ENCODE results near the gene SASH1. TPM values are rescaled to one million over a fixed set of nuclear protein-coding genes. Genes with fewer than 3 reads are reported as not detected.

Gene SASH1
- total and polyA plus RNA-seq, 2 donors (not counting 3 experiments of a cell fraction or from before 2014, with no cell fraction given), result 18.5 to 103 TPM

GRCh38 chr6:148548065-148548748, 205.6 kb downstream of the SASH1 start:
- no TSS peak for BruUV-seq (replicated peaks)
- H3K79me2 ChIP-seq (ENCODE audit: control insufficient read depth, insufficient read depth, low read length), result no peaks in the 10 kb centered on the region
- no peak overlapping the region for H3K4me3 ChIP-seq (replicated peaks in 1 of 3; ENCODE audit: insufficient read depth in 1 of 3, low read depth in 1 of 3, low read length in 3 of 3)
- no peak overlapping the region for H3K4me2 ChIP-seq (ENCODE audit: insufficient read depth, low read length)
- no peak overlapping the region for H3K9ac ChIP-seq (replicated peaks; ENCODE audit: extremely low read depth, insufficient read depth, low read length)
- ChIA-PET CTCF (interaction anchor here (1.4 kb wide), 1 partner anchor 12 kb away, joined by 3 read pairs; no protein-coding TSS in a partner anchor), POLR2A (no interaction called here)
- H3K27me3 ChIP-seq (ENCODE audit: control insufficient read depth in 2 of 2, insufficient read depth in 2 of 2, low read length in 2 of 2), result no peaks in the 10 kb centered on the region
- H2AFZ ChIP-seq (ENCODE audit: low read depth, low read length), result no peak overlapping the region
- dilution Hi-C loops (cut with MboI; ENCODE audit: extremely low pct_ligation_motif_present, low sequenced_read_pairs), result no loop called here
- no peak for FAIRE-seq
- intact Hi-C loops (cut with micrococcal nuclease), result no loop called here
- no peaks in the 10 kb centered on the region for H3K9me1 ChIP-seq (replicated peaks; ENCODE audit: control insufficient read depth, extremely low read depth, insufficient read depth, low read length)
- TF ChIP-seq GATA2 (IDR thresholded peaks at IDR 0.05; ENCODE audit: insufficient read depth, insufficient read length, low read depth, low read length), result no peak
- H3K4me1 ChIP-seq (ENCODE audit: control insufficient read depth, extremely low read depth, insufficient read depth, low read length), result no peaks in the 10 kb centered on the region
- peaks cover 24 to 33% of the 10 kb centered on the region in 2 experiments for H3K36me3 ChIP-seq (ENCODE audit: control insufficient read depth in 2 of 2, extremely low read depth in 1 of 2, insufficient read depth in 2 of 2, low read length in 2 of 2)
- no peak for DNase-seq (ENCODE audit: low read depth, low spot score)
- no peaks in the 10 kb centered on the region for H3K9me3 ChIP-seq (replicated peaks; ENCODE audit: control insufficient read depth, insufficient read depth, low read length)
- no peaks in the 10 kb centered on the region for H4K20me1 ChIP-seq (replicated peaks; ENCODE audit: control insufficient read depth, extremely low read depth, insufficient read depth, low read length)
- no peak overlapping the region for H3K27ac ChIP-seq (ENCODE audit: insufficient read depth, low read depth, low read length)

GRCh38 chr6:148548749-148549140, 206.1 kb downstream of the SASH1 start:
- TF ChIP-seq EZH2 (IDR thresholded peaks at IDR 0.05; ENCODE audit: borderline replicate concordance, low read depth, low read length, severe bottlenecking) (no peak), POLR2AphosphoS5 (IDR thresholded peaks at IDR 0.05; ENCODE audit: insufficient read depth, low read depth, low read length) (no peak), MYC (IDR thresholded peaks at IDR 0.05; ENCODE audit: low read depth, low read length) (no peak), CTCF (IDR thresholded peaks at IDR 0.05; ENCODE audit: extremely low read depth in 1 of 2, insufficient read depth in 1 of 2, low read depth in 1 of 2, low read length in 2 of 2) (no peak), JUN (IDR thresholded peaks at IDR 0.05; ENCODE audit: borderline replicate concordance, insufficient read depth, insufficient read length, low read depth) (no peak), POLR2A (IDR thresholded peaks at IDR 0.05; ENCODE audit: low read depth, low read length) (no peak), FOS (IDR thresholded peaks at IDR 0.05; ENCODE audit: borderline replicate concordance, insufficient read depth, low read length) (no peak), GATA2 (IDR thresholded peaks at IDR 0.05; ENCODE audit: insufficient read depth, insufficient read length, low read depth, low read length) (no peak), MAX (IDR thresholded peaks at IDR 0.05; ENCODE audit: insufficient read depth, insufficient read length) (no peak)
- Histone ChIP-seq H3K36me3 (ENCODE audit: control insufficient read depth in 2 of 2, extremely low read depth in 1 of 2, insufficient read depth in 2 of 2, low read length in 2 of 2) (peaks cover 24 to 29% of the 10 kb centered on the region in 2 experiments), H3K9me3 (replicated peaks; ENCODE audit: control insufficient read depth, insufficient read depth, low read length) (no peaks in the 10 kb centered on the region), H3K4me2 (ENCODE audit: insufficient read depth, low read length) (no peak overlapping the region), H3K9me1 (replicated peaks; ENCODE audit: control insufficient read depth, extremely low read depth, insufficient read depth, low read length) (no peaks in the 10 kb centered on the region), H3K27ac (ENCODE audit: insufficient read depth, low read depth, low read length) (no peak overlapping the region), H3K4me3 (replicated peaks in 1 of 3; ENCODE audit: insufficient read depth in 1 of 3, low read depth in 1 of 3, low read length in 3 of 3) (no peak overlapping the region), H3K4me1 (ENCODE audit: control insufficient read depth, extremely low read depth, insufficient read depth, low read length) (no peaks in the 10 kb centered on the region), H3K27me3 (ENCODE audit: control insufficient read depth in 2 of 2, insufficient read depth in 2 of 2, low read length in 2 of 2) (no peaks in the 10 kb centered on the region), H4K20me1 (replicated peaks; ENCODE audit: control insufficient read depth, extremely low read depth, insufficient read depth, low read length) (no peaks in the 10 kb centered on the region), H2AFZ (ENCODE audit: low read depth, low read length) (no peak overlapping the region), H3K79me2 (ENCODE audit: control insufficient read depth, insufficient read depth, low read length) (no peaks in the 10 kb centered on the region), H3K9ac (replicated peaks; ENCODE audit: extremely low read depth, insufficient read depth, low read length) (no peak overlapping the region)
- DNase-seq (ENCODE audit: low read depth, low spot score), result no peak
- POLR2A ChIA-PET, result no interaction called here
- CTCF ChIA-PET, result interaction anchor here (1.4 kb wide), 1 partner anchor 11 kb away, joined by 3 read pairs; no protein-coding TSS in a partner anchor
- intact Hi-C loops (cut with micrococcal nuclease) (no loop called here), dilution Hi-C loops (cut with MboI; ENCODE audit: extremely low pct_ligation_motif_present, low sequenced_read_pairs) (no loop called here)
- FAIRE-seq, result no peak
- TSS peak; percentile 7 for BruUV-seq (replicated peaks)

All from endothelial cell of umbilical vein (primary cell).